Fibroblast of lung (primary cell): ENCODE results near the gene IL16.

Experiments
- CTCF ChIP-seq, 2 donors: IDR thresholded peaks in 1 of 2; conservative IDR thresholded peaks in 1 of 2; 1 replicate in 1 of 2; 2 replicates in 1 of 2; pipeline ENCODE4 v1.5.1; 2011 to 2012; ENCODE audit warnings: low read length in 2 of 2, control low read depth in 1 of 2, inconsistent platforms in 1 of 2, low read depth in 1 of 2, mild to moderate bottlenecking in 1 of 2
- EZH2 ChIP-seq: IDR thresholded peaks from 2 replicates; pipeline ENCODE4 v1.5.1; 2012; ENCODE audit warnings: low read length, control low read depth, mild to moderate bottlenecking; ENCODE audit errors: missing control alignments

GRCh38 chr15:81216422-81216821 lies 19.7 kb downstream of the IL16 start:
- no peak for TF ChIP-seq CTCF (conservative IDR thresholded peaks at IDR 0.05 in 1 of 2, IDR thresholded peaks at IDR 0.05 in 1 of 2; ENCODE audit: low read depth in 1 of 2, low read length in 2 of 2)
- no peak for TF ChIP-seq EZH2
